Measurements from ENCODE around the gene SNX21.
A peak's percentile ranks its signal among the peaks of the same experiment; 100 is the strongest.
"Not testable (repeated sequence)": the region's sequence is repeated elsewhere in the genome, so short reads cannot be mapped to it uniquely, and the experiment has no call there.

Gene SNX21, protein sequence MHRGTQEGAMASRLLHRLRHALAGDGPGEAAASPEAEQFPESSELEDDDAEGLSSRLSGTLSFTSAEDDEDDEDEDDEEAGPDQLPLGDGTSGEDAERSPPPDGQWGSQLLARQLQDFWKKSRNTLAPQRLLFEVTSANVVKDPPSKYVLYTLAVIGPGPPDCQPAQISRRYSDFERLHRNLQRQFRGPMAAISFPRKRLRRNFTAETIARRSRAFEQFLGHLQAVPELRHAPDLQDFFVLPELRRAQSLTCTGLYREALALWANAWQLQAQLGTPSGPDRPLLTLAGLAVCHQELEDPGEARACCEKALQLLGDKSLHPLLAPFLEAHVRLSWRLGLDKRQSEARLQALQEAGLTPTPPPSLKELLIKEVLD

DNA sequence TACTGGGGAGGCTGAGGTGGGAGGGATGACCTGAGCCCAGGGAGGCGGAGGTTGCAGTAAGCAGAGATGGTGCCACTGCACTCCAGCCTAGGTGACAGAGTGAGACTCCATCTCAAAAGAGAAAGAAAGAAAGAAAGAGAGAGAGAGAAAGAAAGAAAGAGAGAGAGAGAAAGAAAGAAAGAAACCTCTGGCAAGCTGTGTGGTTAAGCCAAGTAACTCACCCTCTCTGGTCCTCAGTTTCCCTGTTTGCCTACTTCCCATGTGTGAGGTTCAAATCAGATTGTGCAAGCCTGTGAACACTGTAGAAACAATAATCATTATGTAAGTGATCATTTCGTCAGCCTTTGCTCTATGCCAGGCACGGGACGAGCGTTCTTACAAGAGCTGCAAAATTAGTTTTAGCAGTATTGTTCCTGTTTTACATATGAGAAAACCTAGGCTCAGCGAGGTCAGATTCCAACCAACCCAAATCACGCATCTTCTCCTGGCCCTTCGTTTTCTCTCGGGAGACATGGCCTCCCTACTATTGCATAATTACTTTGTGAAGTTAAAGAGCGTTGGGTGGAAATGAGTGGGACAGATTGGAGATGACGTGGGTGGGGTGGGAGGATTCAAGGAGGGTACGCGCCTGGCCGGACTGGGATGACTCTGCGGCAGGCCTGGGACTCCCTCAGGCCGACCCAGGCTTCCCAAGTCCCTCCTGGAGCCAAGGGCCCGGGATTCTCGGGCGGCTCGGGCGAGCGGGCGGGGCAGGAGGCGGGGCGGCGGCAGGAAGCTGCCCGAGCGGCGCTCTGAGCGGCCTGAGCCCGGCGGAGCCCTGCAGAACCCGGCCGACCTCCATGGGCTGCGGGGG is at the start of gene SNX21:
Gene SNX21, plus strand, starts transcription at position 770 of the 853 bp plus-strand sequence. CDS start 121 bp downstream, outside the sequence.
- peak; percentile 60 for DNase-seq

DNA sequence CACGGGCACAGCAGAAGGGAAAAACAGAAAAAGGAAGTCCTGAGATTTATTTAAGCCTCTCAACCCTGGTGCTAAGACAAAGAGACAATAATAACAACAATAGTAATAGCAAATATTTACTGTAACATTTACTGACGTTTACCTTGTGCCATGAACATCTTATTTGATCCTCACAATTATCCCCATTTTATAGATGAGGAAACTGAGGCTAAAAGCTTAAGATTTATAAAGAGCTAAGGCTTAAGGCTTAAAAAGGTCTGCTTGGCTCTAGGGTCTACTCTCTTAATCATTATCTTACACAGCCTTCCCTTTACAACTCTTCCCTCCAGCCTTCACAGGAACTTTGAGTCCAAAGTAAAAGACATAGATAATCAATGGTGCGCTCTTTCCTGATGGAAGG is 45.2 kb upstream of the SNX21 start:
- DNase-seq: no peak

DNA sequence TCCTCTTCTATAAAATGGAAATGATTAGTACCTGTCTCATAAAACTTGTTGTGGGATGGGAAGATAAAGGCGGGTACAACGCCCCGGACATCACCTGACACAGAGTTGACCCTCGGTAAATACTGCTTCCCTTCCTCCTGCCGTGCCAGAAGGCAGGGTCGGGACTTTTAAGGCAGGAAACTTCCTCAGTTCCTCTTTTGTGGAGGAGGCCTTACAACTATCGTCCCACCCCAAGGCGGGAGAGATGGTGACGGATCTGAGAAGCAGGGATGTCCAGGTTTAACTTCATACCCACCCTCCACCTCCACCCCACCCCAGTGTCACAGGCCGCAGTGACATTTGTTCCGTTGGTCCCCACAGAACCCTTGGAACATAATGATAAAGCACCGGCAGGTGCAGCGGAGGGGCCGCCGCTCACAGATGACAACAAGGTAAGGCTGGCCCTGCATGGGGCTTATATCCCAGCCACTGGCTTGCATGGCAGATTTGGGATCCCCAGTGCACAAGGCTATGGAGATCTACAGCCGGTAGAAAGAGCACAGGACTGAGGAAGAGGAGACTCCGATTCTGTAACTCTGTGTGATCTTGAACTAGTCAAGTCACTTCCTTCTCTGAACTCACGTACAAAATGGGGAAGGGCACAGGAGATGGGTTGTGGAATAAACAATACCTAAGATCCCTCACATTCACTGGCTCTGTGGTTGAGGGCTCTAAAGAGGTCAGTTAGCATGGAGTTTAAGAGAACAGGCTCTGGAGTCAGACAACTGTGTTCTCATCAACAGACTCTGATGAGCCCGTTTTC is 41.1 kb upstream of the SNX21 start:
- DNase-seq: no peak

DNA sequence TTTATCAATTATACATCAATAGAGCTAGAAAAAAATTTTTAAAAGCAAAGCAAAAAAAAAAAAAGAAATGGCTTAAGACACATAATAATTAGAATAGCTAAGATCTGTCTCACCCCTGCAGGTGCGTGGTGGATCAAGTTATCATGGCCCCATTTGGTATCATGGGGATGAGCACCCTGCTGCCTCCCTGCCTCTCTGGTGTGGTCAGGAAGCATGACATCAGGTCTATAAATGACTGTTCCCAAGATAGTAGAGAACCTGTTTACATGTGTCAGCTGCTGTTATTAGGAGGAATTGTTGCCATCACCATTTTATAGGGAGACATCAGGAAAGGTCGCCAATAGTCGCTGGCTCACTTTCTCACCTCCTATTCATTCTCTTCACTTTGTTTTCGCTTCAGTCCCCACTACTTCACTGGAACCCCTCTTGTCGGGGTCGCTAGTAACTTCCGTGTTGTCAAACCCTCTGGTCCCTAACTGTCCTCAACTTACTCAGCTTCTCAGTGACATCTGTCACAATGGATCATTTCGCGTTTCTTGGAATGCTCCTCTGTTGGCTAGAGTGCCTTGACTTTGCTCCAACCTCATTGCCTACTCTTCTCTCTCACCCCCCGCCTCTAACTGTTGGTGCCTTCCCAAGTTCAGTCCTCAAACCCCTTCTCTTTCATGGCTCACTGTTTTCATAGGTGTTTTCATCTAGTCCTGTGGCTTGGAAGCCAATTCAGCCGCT is 37.1 kb upstream of the SNX21 start:
- DNase-seq: no peak

DNA sequence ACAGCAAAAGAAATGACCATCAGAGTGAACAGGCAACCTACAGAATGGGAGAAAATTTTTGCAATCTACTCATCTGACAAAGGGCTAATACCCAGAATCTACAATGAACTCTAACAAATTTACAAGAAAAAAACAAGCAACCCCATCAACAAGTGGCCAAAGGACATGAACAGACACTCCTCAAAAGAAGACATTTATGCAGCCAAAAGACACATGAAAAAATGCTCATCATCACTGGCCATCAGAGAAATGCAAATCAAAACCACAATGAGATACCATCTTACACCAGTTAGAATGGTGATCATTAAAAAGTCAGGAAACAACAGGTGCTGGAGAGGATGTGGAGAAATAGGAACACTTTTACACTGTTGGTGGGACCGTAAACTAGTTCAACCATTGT is 36.1 kb upstream of the SNX21 start:
- not testable (repeated sequence) for DNase-seq

DNA sequence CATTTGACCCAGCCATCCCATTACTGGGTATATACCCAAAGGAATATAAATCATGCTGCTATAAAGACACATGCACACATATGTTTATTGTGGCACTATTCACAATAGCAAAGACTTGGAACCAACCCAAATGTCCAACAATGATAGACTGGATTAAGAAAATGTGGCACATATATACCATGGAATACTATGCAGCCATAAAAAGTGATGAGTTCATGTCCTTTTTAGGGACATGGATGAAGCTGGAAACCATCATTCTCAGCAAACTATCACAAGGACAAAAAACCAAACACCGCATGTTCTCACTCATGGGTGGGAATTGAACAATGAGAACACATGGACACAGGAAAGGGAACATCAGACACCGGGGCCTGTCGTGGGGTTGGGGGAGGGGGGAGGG is 35.6 kb upstream of the SNX21 start:
- not testable (repeated sequence) for DNase-seq

DNA sequence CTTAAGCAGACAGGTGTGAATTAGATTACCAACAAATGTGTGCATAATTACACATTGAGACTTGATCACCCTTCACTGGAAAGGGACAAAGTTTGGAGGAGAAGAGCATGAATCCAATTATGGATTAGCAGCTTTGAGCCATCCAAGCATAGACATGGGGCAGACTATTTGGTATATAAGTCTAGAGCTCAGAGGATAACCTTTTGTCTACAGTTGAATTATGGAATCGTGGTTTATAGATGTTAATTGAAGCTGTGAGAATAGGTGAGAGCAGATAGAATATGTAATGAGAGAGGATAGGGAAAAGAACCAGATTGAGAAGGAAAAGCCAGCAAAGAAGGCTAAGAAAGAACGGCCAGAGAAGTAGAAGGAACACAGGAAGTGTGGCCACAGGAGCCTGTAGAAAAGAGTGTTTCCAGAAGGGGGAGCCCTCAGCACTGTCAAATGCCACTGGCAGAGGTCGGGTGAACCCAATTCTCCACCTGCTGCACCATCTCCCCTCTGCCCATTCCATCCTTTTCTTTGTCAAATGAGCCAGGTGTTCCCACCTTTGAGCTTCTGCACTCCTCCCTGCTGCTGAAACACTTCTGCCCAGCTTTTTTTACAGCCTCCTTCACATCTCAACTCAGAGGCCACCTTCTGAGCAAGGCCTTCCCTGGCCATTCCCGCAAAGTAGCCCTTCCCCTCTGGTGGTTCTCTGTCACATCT is 34.5 kb upstream of the SNX21 start:
- peak; percentile 36 for DNase-seq

DNA sequence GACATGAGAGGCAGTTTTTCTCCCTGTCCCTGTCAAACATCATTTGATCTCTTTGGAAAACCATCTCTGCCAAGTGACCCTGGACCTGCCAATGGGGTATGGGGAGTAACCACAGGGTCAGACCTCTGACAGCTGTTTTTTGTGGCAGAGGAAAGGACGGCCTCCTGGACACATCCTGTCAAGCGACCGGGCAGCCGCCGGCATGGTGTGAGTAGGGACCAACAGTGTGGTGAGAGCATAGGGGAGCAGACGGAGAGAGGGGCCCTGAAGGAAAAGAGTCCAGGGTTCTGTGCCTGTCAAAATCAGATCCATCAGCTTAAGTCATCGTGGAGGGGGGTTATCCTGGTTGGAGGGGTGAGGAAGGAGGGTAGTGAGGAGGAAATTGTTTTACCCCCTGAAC is 31.7 kb upstream of the SNX21 start:
- DNase-seq: no peak

DNA sequence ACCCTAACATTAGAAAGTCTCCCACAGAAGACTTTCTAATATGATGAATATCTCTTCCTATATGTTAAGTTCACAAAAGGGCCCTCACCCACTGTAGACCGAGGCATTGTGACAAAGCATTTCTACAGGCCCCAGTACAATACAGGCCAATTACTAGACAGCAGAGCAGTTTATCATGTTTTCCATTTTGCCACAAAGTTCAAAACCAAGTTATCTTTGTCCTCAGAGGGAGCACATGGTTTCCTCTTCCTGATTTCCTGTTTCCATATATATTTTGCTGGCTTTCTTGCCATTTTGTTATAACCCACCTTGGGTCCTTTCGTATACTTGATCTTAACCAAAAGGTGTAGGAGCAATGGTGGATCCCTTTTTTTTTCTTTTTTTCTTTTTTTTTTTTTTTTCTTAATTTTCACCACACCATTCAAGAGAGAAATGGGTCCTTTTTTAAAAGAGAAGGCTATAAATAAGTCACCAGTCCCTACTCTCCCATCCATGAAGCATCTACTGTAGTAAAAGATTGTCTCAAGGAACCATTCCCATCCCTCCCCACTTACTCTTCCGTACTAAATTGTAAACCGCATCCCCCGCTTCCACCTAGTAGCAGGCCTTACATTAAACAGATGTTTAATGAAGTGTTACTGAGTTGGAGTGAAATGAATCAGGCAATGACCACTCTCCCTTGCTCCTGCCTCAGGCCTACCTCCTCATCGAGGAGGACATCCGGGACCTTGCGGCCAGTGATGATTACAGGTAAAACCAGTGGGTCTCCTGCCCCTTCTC is 23.2 kb upstream of the SNX21 start:
- DNase-seq: no peak

DNA sequence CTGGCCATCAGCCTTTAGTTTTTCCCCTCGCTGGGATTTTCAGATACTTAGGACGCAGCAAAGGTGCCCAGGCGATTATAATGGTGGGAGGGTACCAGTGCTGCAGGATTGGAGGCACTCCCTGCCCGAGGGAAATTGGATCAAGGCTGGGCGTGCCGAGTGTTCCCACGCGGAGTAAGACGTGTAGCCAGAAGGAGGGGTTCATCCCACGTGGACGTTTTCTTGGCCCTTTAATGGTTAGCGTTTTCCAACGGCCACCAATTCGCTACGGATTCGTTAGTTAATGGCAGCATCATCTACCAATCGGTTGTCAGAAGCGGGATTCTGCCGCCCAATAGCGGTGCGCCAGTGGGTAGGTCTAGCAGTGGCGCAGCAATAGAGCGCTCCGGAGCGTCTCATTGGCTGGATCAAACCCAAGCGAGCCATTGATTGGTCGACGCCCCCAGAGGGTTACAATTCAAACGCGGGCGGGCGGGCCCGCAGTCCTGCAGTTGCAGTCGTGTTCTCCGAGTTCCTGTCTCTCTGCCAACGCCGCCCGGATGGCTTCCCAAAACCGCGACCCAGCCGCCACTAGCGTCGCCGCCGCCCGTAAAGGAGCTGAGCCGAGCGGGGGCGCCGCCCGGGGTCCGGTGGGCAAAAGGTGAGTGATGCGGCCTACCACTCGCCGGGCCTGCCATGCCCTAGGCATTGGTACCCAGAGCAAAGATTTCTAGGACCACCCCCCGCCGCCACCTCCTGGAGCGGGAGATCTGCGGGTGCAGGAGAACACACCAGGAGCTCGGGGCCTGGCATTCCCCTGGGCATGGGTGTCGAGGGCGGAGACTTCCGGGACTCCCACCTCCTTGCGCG is 21.2 kb upstream of the SNX21 start, which contains the start of gene UBE2C:
Gene UBE2C, plus strand, starts transcription at position 488 of the 849 bp plus-strand sequence. Its CDS starts 52 bp downstream, at position 540.
- peak; percentile 99 for DNase-seq

DNA sequence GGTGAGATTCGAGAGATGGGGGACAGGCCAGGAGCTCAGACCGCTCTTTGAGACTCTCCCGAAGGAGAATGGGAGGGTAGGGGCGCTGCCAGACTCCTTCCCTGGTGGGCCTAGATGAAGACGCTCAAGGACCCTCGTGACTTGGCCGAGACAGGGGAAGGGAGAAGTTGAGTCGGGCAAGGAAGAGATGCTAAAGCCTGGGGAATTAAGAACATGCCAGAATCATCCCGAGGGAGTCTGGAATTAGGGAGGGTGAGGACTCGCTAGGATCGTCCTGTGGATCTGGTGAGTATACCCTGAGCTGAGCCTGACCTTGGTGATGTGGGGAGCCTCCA is 20.6 kb upstream of the SNX21 start:
- no peak for DNase-seq

DNA sequence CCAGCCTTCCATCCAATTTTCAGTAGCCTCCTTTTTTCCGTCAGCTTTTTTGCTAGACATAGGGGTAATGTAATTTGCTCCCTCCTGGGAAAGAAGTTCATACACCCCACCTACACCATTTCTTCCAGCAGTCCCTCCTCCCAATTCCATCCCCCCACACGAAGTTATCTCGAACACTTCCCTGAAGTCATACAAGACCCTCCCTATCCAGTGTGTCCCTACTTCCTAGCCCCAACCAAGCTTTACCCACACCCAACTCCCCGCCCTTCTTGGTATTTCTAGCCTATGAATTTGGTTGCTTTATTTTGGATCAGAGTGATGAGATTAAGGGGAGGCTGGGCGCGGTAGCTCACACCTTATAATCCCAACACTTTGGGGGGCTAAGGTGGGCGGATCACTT is 20.1 kb upstream of the SNX21 start:
- no peak for DNase-seq

DNA sequence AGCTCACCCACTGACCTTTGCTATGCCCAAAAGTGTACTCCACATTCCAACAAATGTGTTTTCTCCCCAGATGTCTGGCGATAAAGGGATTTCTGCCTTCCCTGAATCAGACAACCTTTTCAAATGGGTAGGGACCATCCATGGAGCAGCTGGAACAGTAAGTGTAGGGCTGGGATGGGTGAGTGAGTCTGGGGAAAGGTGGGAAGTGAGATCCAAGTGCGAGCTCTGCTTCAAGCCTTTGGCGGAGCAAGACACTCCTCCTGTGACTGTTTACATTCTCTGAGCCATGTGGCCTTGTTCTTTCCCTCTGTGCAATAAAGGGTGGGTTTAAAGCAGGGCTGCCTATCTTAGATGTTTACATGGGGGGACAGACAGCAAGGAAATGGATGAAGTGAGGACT is 19.3 kb upstream of the SNX21 start:
- DNase-seq: no peak

DNA sequence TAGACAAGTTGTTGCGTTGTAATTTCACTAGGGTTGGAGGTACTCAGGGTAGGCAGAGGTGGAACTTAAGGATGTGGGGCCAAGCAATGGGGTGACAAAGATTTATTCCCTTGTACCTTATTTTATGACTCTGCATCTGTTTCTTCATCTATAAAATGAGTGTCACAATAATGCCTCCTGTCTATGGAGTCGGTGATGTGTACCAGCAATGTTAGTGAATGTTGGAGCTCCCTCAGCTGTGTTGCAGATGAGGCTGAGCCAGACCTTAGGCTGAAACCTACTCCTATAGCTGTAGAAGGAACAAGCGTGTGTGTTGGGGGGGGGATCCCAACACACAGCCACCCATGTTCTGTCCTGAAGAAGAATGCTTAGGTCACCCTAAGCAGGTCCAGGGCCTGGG is 16.6 kb upstream of the SNX21 start:
- DNase-seq: no peak

DNA sequence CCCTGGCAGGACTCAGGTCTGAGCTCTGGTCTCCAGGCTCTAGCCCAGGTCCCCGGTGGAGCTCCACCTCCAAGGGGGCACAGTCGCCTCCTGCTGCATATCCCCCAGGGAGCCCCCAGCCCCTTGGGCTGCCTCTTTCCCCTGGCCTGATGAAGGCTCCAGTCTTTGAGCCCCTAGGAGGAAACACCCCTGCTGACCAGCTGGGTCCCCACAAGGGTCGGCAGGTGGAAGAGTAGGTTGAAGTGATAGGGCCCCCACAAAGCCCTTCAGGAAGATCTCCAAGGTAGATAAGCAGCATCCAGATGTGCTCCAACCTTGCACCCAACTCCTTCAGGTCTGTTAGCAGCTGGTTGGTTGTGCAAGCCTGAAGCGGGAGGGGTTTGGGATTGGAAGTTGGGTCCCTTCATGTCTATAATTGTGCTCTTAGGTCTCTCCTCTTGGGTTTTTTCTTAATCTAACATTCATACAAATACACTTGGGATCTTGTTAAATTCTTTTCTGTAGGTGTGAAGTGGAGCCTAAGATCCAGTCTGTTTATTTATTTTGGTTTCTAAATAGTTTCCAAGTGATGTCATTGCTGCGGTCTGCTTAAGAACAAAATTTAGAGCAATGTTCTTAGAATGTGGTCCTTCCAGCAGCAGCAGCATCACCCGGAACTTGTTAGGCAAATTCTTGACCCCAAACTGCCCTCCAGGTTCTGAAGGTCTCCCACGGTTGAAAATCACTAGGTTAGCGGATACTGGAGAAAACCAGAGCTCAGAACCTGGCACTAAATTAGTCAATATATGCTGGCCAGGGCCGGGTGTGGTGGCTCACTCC is 16.0 kb upstream of the SNX21 start:
- DNase-seq: no peak

DNA sequence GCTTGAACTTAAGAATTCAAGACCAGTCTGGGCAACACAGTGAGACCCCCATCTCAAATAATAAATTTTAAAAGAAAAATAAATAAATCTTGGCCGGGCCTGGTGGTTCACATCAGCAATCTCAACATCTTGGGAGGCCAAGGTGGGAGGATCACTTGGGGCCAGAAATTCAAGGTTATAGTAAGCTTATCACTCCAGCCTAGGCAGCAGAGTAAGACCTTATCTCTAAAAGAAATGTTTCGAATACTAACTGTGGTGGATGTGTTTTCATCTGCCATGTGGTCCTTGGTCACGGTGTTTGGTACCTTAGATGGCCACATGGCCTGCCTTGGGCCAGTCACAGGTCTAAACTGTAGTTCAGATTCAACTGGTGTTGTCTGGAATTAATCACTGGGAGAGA is 15.4 kb upstream of the SNX21 start:
- DNase-seq: no peak

DNA sequence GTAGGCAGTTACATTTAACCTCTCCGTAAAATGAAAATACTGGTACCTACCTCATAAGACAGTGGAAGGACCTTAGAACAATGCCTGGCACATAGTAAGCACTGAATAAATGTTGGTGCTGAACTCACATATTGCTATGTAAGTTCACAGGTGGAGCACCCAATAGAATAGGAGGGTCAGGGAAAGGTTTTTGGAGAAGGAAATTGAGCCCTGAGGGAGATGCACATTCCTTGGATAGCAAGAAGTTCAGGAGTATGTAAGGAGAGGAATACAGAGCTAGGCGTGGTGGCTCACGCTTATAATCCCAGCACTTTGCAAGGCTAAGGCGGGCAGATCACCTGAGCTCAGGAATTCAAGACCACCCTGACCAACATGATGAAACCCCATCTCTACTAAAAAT is 14.1 kb upstream of the SNX21 start:
- no peak for DNase-seq

DNA sequence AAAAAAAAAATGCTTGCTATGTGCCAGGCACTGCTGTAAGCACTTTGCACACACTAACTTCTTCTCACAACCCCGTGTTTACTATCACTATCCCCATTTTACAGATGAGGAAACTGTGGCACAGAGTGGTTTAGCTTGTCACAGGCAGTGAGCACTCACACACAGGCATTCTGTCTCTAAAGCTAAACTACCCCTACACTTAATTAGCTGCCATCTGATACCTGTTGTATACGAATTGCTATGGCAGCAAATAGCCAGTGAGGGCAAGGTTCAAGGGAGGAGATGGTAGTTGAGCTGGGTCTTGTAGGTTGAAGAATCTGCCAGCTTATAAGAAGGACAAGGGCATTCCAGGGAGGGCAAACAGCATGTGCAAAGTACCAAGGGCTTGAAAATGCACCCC is 11.7 kb upstream of the SNX21 start:
- no peak for DNase-seq

DNA sequence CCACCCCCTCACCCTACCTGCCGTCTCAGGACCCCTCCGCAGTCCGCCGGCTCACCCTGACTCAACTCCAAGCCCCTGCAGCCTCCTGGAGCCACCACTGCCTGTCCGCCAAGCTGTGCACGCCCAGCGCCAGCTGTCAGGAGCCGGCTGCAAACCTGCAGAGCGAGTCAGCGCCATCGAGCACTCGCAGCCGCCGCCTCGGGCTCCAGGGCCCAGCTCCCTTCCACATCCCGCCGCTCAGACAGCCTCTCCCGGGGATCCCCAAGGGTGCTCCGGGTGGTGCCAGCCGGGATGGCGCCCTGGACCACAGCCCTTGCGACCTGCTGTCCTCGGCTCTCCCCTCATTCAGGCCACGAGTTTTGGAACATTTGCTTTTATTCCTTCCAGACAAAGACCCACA is 10.7 kb upstream of the SNX21 start:
- DNase-seq: peak; percentile 43

Measured in NCI-H526 treated with DMSO at 0.1 percent for 48 hours (cell line).